Peyer's patch (tissue), 4 donors: ENCODE measurements around the gene ZRANB2. TPM values are rescaled to one million over a fixed set of nuclear protein-coding genes. Genes with fewer than 3 reads are reported as not detected.

ENCODE experiments used
- DNase-seq, 3 donors: peaks; one replicate each; pipeline ENCODE4 v3.0.0-alpha.2; 2017 to 2019
- H3K27ac ChIP-seq, 4 donors: fragments of 200-600 bp; sonication (generic); one replicate each; pipeline ENCODE4 v1.5.1; 2016 to 2019
- H3K27me3 ChIP-seq, 2 donors: fragments of 200-600 bp; sonication (generic); one replicate each; pipeline ENCODE4 v1.5.1; 2019
- H3K36me3 ChIP-seq, 3 donors: fragments of 200-600 bp; sonication (generic); one replicate each; pipeline ENCODE4 v1.5.1; 2016 to 2019
- H3K4me1 ChIP-seq, 4 donors: fragments of 200-600 bp; sonication (generic); one replicate each; pipeline ENCODE4 v1.5.1; 2016 to 2019
- H3K4me3 ChIP-seq, 4 donors: fragments of 200-600 bp; sonication (generic); 1 replicate in 3 of 4; 2 replicates in 1 of 4; pipeline ENCODE4 v1.5.1; 2016 to 2019; ENCODE audit warnings: mild to moderate bottlenecking in 1 of 4
- H3K9me3 ChIP-seq, 4 donors: fragments of 200-600 bp; sonication (generic); one replicate each; pipeline ENCODE4 v1.5.1; 2016 to 2019; ENCODE audit warnings: mild to moderate bottlenecking in 1 of 4
- POLR2A ChIP-seq, 2 donors: fragments of 450-650 bp; IDR thresholded peaks; one replicate each; pipeline ENCODE4 v1.5.1; 2017; ENCODE audit warnings: antibody characterized with exemption in 2 of 2, mild to moderate bottlenecking in 2 of 2, moderate library complexity in 2 of 2
- total RNA-seq, 4 donors: library from RNA; depleted of rRNA; stranded (reverse); fragments of >200 nt; gene quantifications; one replicate each; pipeline ENCODE4 v1.1.0, GENCODE V29; 2016
- TF ChIP-seq, protein P1 (sequence below), 6 experiments: fragments of 450-650 bp in 4 of 6; fragments of 200-600 bp in 2 of 6; sonication (generic) in 1 of 6; IDR thresholded peaks; one replicate each; pipeline ENCODE4 v1.5.1; 2017 to 2019; ENCODE audit warnings: antibody characterized with exemption in 6 of 6, mild to moderate bottlenecking in 3 of 6, moderate library complexity in 1 of 6

Gene ZRANB2
- total RNA-seq, 4 donors from 2014 or later = 69.7 to 158 (median 91.2) TPM

DNA sequence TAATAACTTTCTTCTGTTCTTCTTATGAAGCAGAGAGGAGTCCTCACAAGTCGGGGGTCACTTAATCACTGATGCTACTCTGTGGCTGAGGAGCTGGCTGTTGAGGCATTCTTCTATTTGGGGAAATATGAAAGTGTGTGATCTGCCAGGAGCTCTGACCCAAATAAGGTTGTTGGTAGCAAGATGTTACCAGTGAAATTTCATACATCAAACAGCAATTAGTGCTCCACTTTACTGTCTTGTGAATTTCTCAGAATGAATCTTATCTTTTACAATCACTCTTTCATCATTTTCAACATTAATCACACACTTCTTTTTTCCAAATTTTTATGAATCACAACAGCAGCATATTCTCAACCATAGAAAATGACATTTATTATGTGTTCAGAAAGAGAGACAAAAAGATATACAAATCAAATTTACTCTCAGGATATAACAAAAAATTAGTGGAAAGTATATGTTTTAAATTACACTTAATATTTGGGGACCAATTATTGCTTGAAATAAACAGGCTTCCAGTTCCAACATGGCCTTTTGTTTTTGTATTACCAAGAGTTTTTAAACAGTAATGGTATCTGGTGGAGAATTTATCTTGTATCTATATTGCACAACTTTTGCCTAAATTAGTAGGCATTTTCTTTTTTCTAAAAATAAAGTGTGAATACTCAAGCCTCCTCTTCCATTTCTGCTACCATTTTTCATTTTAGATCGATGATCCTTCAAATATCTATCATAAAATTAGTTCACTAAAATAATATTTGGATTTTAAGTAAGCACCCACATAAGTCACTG lies 42.8 kb downstream of the ZRANB2 start:
- Histone ChIP-seq H3K4me1 (no peaks in the 10 kb centered on the region), H3K4me3 (no peak overlapping the region), H3K27me3 (peaks cover 0 to 4% of the 10 kb centered on the region in 2 donors), H3K9me3 (no peaks in the 10 kb centered on the region), H3K27ac (no peak overlapping the region), H3K36me3 (no peaks in the 10 kb centered on the region)
- DNase-seq = no peak
- no peak for TF ChIP-seq POLR2A (IDR thresholded peaks at IDR 0.05)
- TF ChIP-seq, protein P1, sequence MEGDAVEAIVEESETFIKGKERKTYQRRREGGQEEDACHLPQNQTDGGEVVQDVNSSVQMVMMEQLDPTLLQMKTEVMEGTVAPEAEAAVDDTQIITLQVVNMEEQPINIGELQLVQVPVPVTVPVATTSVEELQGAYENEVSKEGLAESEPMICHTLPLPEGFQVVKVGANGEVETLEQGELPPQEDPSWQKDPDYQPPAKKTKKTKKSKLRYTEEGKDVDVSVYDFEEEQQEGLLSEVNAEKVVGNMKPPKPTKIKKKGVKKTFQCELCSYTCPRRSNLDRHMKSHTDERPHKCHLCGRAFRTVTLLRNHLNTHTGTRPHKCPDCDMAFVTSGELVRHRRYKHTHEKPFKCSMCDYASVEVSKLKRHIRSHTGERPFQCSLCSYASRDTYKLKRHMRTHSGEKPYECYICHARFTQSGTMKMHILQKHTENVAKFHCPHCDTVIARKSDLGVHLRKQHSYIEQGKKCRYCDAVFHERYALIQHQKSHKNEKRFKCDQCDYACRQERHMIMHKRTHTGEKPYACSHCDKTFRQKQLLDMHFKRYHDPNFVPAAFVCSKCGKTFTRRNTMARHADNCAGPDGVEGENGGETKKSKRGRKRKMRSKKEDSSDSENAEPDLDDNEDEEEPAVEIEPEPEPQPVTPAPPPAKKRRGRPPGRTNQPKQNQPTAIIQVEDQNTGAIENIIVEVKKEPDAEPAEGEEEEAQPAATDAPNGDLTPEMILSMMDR (IDR thresholded peaks at IDR 0.05) = no peak

DNA sequence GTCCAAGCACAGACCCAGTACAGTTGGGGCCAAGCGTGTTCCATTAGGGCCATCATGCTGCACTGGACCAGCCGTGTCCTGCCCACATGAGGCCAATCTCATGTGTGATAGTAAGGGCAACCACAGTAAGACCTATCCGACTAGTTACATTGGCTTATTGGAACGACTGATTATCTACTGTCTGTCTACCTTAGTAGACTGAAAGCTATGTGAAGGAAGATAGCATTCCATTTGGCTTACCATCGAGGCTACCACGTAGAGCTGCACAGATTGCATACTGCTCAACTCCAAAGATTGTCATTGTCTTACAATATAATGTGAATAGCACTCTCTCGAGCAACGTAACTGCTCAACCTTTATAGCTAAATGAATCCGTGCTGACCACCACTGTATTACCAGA lies 43.8 kb downstream of the ZRANB2 start:
- no peaks in the 10 kb centered on the region for H3K36me3 ChIP-seq
- no peaks in the 10 kb centered on the region for H3K9me3 ChIP-seq
- H3K4me1 ChIP-seq = no peaks in the 10 kb centered on the region
- no peak overlapping the region for H3K4me3 ChIP-seq
- peaks cover 0 to 4% of the 10 kb centered on the region in 2 donors for H3K27me3 ChIP-seq
- no peak overlapping the region for H3K27ac ChIP-seq
- TF ChIP-seq, protein P1 (IDR thresholded peaks at IDR 0.05) = no peak
- no peak for TF ChIP-seq POLR2A (IDR thresholded peaks at IDR 0.05)
- DNase-seq = no peak

DNA sequence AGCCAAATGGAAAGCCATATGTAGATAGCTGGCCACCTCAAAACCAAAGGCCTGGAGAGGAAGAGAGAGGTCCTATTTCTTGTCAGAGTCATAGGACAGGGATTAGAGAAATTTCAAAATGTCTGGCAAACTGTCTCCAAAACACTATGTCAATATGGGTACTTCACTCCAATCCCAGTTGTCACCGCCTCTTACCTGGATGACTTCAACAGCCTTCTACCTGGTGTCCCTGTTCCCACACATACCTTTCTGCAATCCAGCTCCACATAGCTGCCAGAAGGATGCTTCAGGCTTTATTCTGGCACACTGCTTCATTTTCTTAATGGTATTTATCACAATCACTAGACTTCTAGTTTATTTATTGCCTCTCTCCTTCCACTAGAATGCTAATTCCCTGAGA lies 47.7 kb downstream of the ZRANB2 start:
- no peak for TF ChIP-seq POLR2A (IDR thresholded peaks at IDR 0.05)
- TF ChIP-seq, protein P1 (IDR thresholded peaks at IDR 0.05) = no peak
- Histone ChIP-seq H3K4me1 (no peaks in the 10 kb centered on the region), H3K27me3 (peaks cover 0 to 4% of the 10 kb centered on the region in 2 donors), H3K4me3 (no peak overlapping the region), H3K36me3 (no peaks in the 10 kb centered on the region), H3K9me3 (no peaks in the 10 kb centered on the region), H3K27ac (no peak overlapping the region)
- DNase-seq = no peak

DNA sequence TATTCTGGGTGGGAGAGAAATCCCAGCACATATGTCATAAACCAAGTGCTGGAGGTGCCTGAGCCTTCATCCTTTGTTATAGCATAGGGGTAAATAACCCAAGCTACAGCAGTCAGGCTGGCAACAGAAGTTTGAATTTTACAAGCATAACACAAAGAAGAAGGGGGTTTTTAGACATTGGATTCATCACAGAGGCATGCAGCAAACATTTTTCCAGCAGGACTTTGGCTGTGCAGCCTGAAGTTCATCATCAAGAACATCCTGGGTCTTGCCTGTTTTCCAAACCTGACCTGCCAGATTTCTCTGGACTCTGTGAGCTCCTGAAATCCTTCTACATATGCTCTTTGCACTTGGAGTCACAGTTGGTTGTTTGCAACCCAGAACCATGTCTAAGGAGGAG lies 49.4 kb downstream of the ZRANB2 start:
- Histone ChIP-seq H3K4me3 (no peak overlapping the region), H3K27me3 (peaks cover 0 to 4% of the 10 kb centered on the region in 2 donors), H3K36me3 (no peaks in the 10 kb centered on the region), H3K9me3 (no peaks in the 10 kb centered on the region), H3K4me1 (no peaks in the 10 kb centered on the region), H3K27ac (no peak overlapping the region)
- TF ChIP-seq POLR2A (IDR thresholded peaks at IDR 0.05) = no peak
- TF ChIP-seq, protein P1 (IDR thresholded peaks at IDR 0.05) = no peak
- DNase-seq = no peak

DNA sequence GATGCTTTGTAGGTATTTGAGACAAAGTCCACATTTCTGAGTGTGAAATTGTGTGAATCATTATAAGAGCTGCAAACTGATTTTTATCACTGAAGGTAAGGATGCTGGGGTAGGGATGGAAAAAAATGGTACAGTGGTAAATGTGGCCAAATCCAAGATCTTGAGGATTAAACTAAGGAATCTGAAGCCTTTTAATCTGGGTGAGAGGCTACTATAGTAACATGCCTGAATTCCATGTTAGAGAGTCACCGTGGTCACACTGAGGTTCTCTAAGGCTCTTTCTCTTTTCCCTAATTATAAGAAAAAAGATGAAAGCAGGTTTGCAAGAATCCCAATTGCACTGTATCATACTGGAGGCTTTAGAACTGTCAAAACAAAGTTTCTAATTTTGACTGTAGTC lies 50.8 kb downstream of the ZRANB2 start:
- TF ChIP-seq POLR2A (IDR thresholded peaks at IDR 0.05) = no peak
- Histone ChIP-seq H3K36me3 (no peaks in the 10 kb centered on the region), H3K4me1 (no peaks in the 10 kb centered on the region), H3K27ac (no peak overlapping the region), H3K27me3 (peaks cover 0 to under 1% of the 10 kb centered on the region in 2 donors), H3K4me3 (no peak overlapping the region), H3K9me3 (no peaks in the 10 kb centered on the region)
- no peak for DNase-seq

DNA sequence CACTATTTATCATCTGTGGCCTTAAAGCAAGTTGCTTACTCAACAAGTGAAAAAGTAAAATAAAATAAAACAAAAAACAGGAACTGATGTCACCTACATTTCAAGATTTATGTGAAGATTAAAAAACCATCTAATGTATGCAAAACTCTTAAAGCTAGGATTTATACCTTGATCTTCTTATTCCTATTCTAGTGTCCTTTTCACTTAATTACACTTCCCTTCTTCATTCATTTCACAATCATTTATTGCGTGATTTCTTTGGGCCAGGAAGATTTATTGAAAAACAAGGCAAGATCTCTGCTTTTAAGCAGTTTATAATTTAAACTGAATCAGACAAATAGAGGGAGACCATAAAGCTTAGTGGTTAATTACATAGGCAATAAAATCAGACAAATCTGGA lies 51.9 kb downstream of the ZRANB2 start:
- no peaks in the 10 kb centered on the region for H3K4me1 ChIP-seq
- H3K27ac ChIP-seq = no peak overlapping the region
- no peaks in the 10 kb centered on the region for H3K27me3 ChIP-seq
- TF ChIP-seq, protein P1 (IDR thresholded peaks at IDR 0.05) = no peak
- TF ChIP-seq POLR2A (IDR thresholded peaks at IDR 0.05) = no peak
- DNase-seq = no peak
- H3K4me3 ChIP-seq = no peak overlapping the region
- H3K36me3 ChIP-seq = no peaks in the 10 kb centered on the region
- no peaks in the 10 kb centered on the region for H3K9me3 ChIP-seq
